ENCODE data around the gene S100B. TPM values are rescaled to one million over a fixed set of nuclear protein-coding genes. Genes with fewer than 3 reads are reported as not detected.

The S100B gene
- total and polyA plus RNA-seq, 8 donors: 1.8 to 18.4 (median 7.0) TPM; not detected in 1

GRCh38 chr21:46643379-46644177 lies 38.7 kb upstream of the S100B start:
- no peaks in the 10 kb centered on the region for H3K9me3 ChIP-seq
- peaks cover 0 to 29% (median 14%) of the 10 kb centered on the region in 4 donors for H3K4me1 ChIP-seq
- DNase-seq: no peak
- intact Hi-C loops (cut with DNase I; ENCODE audit: low total_unique reads): no loop called here
- no peak overlapping the region for H3K27ac ChIP-seq
- no peaks in the 10 kb centered on the region for H3K27me3 ChIP-seq
- H3K4me3 ChIP-seq: no peak overlapping the region
- WGBS, 5 donors: 74 to 91% (median 82%) methylated on average over 12 of the region's 12 CpGs
- TF ChIP-seq POLR2AphosphoS5 (IDR thresholded peaks at IDR 0.05): no peak
- no peak for TF ChIP-seq CTCF (IDR thresholded peaks at IDR 0.05)
- TF ChIP-seq POLR2A (IDR thresholded peaks at IDR 0.05): no peak
- TF ChIP-seq EP300 (IDR thresholded peaks at IDR 0.05): no peak
- H3K36me3 ChIP-seq: peaks cover 45 to 79% (median 77%) of the 10 kb centered on the region in 4 donors

GRCh38 chr21:46641656-46642055 lies 36.8 kb upstream of the S100B start:
- H3K4me1 ChIP-seq: peaks cover 16 to 48% (median 33%) of the 10 kb centered on the region in 4 donors
- no peaks in the 10 kb centered on the region for H3K27me3 ChIP-seq
- WGBS, 5 donors: 77 to 85% (median 78%) methylated on average over 8 of the region's 8 CpGs
- no peak overlapping the region for H3K4me3 ChIP-seq
- intact Hi-C loops (cut with DNase I; ENCODE audit: low total_unique reads): no loop called here
- H3K36me3 ChIP-seq: peaks cover 35 to 62% (median 60%) of the 10 kb centered on the region in 4 donors
- DNase-seq: no peak
- H3K27ac ChIP-seq: no peak overlapping the region
- H3K9me3 ChIP-seq: no peaks in the 10 kb centered on the region
- no peak for TF ChIP-seq EP300 (IDR thresholded peaks at IDR 0.05)
- no peak for TF ChIP-seq POLR2AphosphoS5 (IDR thresholded peaks at IDR 0.05)
- TF ChIP-seq CTCF (IDR thresholded peaks at IDR 0.05): no peak
- TF ChIP-seq POLR2A (IDR thresholded peaks at IDR 0.05): no peak

DNA sequence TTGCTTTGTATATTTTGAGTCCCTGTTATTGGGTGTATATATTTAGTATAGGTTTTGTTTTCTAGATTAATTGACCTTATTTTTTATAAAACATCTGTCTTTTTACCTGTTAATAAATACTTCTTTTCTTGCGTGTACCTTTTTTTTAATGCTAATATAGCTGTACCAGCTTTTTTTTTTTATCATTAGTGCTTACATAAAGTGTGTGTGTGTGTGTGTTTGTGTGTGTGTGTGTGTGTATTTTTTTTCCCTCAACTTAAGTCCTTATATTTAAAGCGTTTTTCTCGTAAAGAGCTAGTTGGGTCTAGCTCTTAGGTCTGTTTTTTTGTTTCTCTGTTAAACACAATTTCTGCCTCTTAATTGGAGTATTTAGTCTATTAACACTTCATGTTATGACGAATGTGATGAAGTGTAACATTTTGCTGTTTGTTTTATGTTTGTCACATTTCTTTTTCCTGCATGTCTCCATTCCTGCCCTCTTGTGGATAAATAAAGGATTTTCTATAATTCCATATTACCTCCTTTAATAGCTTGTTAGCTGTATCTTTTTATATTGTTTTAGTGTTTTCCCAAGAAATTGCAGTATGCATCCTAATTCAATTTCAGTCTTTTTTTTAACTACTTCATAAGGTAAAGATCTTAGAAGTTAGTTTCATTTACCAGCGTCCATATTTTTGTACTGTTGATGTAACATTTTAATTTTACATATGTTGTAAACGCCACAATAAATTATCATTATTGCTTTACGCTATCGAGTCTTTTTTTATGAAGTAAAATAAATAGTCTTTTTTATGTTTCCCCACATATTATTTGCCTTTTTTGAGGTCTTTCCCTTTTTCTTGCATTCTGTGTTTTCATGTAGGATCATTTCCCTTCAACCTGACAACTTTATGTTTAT lies 34.9 kb upstream of the S100B start:
- 83 to 86% (median 84%) methylated on average over 8 of the region's 8 CpGs for WGBS, 5 donors
- H3K27me3 ChIP-seq: no peaks in the 10 kb centered on the region

More for the DNA sequence above, 34.9 kb upstream of the S100B start:
- DNase-seq: peak in 1 of 2 donors; percentile 33
- H3K36me3 ChIP-seq: peaks cover 21 to 43% (median 41%) of the 10 kb centered on the region in 4 donors
- no peaks in the 10 kb centered on the region for H3K9me3 ChIP-seq
- TF ChIP-seq POLR2AphosphoS5 (IDR thresholded peaks at IDR 0.05) (no peak), CTCF (IDR thresholded peaks at IDR 0.05) (peak in 2 of 7 experiments; percentile 7 to 25)
- H3K4me3 ChIP-seq: no peak overlapping the region
- H3K27ac ChIP-seq: no peak overlapping the region
- H3K4me1 ChIP-seq: peaks cover 21 to 60% (median 42%) of the 10 kb centered on the region in 4 donors
- intact Hi-C loops (cut with DNase I; ENCODE audit: low total_unique reads): no loop called here

Data from stomach (tissue), 9 donors.